K562 (cell line): ENCODE data around the gene CDK4. TPM values are rescaled to one million over a fixed set of nuclear protein-coding genes. Genes with fewer than 3 reads are reported as not detected.

Experiments
- BRD4 ChIP-seq: fragments of 200-600 bp; sonication (generic); IDR thresholded peaks from 2 replicates; pipeline ENCODE4 v1.6.1; 2017; ENCODE audit warnings: inconsistent platforms
- CEBPB ChIP-seq: fragments of 450-650 bp; IDR thresholded peaks from 2 replicates; pipeline ENCODE4 v1.6.1; 2016; ENCODE audit warnings: missing genetic modification characterization, missing compliant biosample characterization
- COPS2 ChIP-seq: fragments of 450-650 bp; conservative IDR thresholded peaks from 2 replicates; pipeline ENCODE4 v1.6.1; 2016; ENCODE audit warnings: mild to moderate bottlenecking, moderate library complexity
- ESRRB ChIP-seq: fragments of 250-450 bp; sonication (Bioruptor Pico); IDR thresholded peaks from 2 replicates; pipeline ENCODE4 v1.5.0; 2020; ENCODE audit warnings: mild to moderate bottlenecking, moderate library complexity, borderline replicate concordance
- HDAC3 ChIP-seq: fragments of 450-650 bp; IDR thresholded peaks from 2 replicates; pipeline ENCODE4 v1.6.1; 2018; ENCODE audit warnings: borderline replicate concordance, mild to moderate bottlenecking, moderate library complexity; ENCODE audit not compliant: partially characterized antibody
- HDAC8 ChIP-seq: fragments of 450-650 bp; IDR thresholded peaks from 2 replicates; pipeline ENCODE4 v1.6.1; 2016; ENCODE audit warnings: mild to moderate bottlenecking, missing genetic modification characterization, moderate library complexity, missing compliant biosample characterization
- KAT2B ChIP-seq: IDR thresholded peaks from one replicate; pipeline ENCODE4 v1.6.1; 2012; ENCODE audit warnings: low read depth, mild to moderate bottlenecking, control low read depth, inconsistent platforms, low read length, moderate library complexity
- NONO ChIP-seq, 2 experiments: fragments of 200-400 bp in 1 of 2; fragments of 450-650 bp in 1 of 2; formaldehyde crosslinking in 1 of 2; IDR thresholded peaks; 2 replicates each; pipeline ENCODE4 v1.6.1; 2017; ENCODE audit warnings: low read depth in 2 of 2, mild to moderate bottlenecking in 2 of 2, moderate library complexity in 2 of 2, low read length in 1 of 2
- POU5F1 ChIP-seq: fragments of 150-350 bp; IDR thresholded peaks from 2 replicates; pipeline ENCODE4 v1.6.1; 2014; ENCODE audit warnings: borderline replicate concordance, low read length, low read depth, mild to moderate bottlenecking; ENCODE audit not compliant: partially characterized antibody
- PTBP1 ChIP-seq: fragments of 200-400 bp; formaldehyde crosslinking; IDR thresholded peaks from 2 replicates; pipeline ENCODE4 v1.6.1; 2017; ENCODE audit warnings: low read depth, low read length
- RCOR1 ChIP-seq, 2 experiments: IDR thresholded peaks; 2 replicates each; pipeline ENCODE4 v1.6.1; 2012; ENCODE audit warnings: low read depth in 2 of 2, low read length in 2 of 2, borderline replicate concordance in 1 of 2, improper control_type of control experiment in 1 of 2
- RFX7 ChIP-seq: fragments of 250-450 bp; sonication (Bioruptor Pico); IDR thresholded peaks from 2 replicates; pipeline ENCODE4 v1.5.1; 2021; ENCODE audit warnings: mild to moderate bottlenecking
- SMARCE1 ChIP-seq: fragments of 450-650 bp; IDR thresholded peaks from 2 replicates; pipeline ENCODE4 v1.7.1; 2016; ENCODE audit warnings: mild to moderate bottlenecking
- SNIP1 ChIP-seq: fragments of 450-650 bp; IDR thresholded peaks from 2 replicates; pipeline ENCODE4 v1.7.1; 2017; ENCODE audit warnings: low read depth, mild to moderate bottlenecking
- STAT5B ChIP-seq: fragments of 250-450 bp; sonication (Bioruptor Pico); IDR thresholded peaks from 2 replicates; pipeline ENCODE4 v1.8.0; 2021; ENCODE audit warnings: mild to moderate bottlenecking, inconsistent platforms
- TRIM28 ChIP-seq: fragments of 450-650 bp; IDR thresholded peaks from 2 replicates; pipeline ENCODE4 v1.6.1; 2017
- ZBTB7A ChIP-seq: IDR thresholded peaks from 2 replicates; pipeline ENCODE4 v1.6.1; 2011; ENCODE audit warnings: low read depth, mild to moderate bottlenecking, low read length, moderate library complexity, borderline replicate concordance; ENCODE audit not compliant: control insufficient read depth
- ZNF717 ChIP-seq: fragments of 250-450 bp; sonication (Bioruptor Pico); IDR thresholded peaks from 2 replicates; pipeline ENCODE4 v1.5.0; 2021
- ZNF79 ChIP-seq: fragments of 250-450 bp; sonication (Bioruptor Pico); IDR thresholded peaks from 2 replicates; pipeline ENCODE4 v1.4.0; 2020; ENCODE audit warnings: low read depth, mild to moderate bottlenecking, moderate library complexity
- ZZZ3 ChIP-seq: fragments of 450-650 bp; IDR thresholded peaks from 2 replicates; pipeline ENCODE4 v1.6.1; 2016; ENCODE audit warnings: antibody characterized with exemption, mild to moderate bottlenecking, moderate library complexity
- polyA plus RNA-seq, 8 experiments: library from polyadenylated mRNA; depleted of rRNA in 4 of 8; stranded (reverse) in 5 of 8; unstranded in 3 of 8; fragments of >200 nt; fragmentation: Nextera tagmentation in 2 of 8; fragmentation: Illumina TruSeq in 1 of 8; extraction: Ambion mirVana in 2 of 8; extraction: Trizol in 1 of 8; gene quantifications; 2 replicates each; pipeline versions ENCODE4 v1.2.1 to v1.2.3, GENCODE V29; 2011 to 2014; ENCODE audit warnings: inconsistent platforms in 1 of 8, missing spikeins in 1 of 8
- total RNA-seq, 7 experiments: library from RNA; depleted of rRNA in 6 of 7; stranded (reverse); fragments of >200 nt in 6 of 7; fragmentation: Illumina TruSeq in 2 of 7; extraction: Trizol in 2 of 7; gene quantifications; 2 replicates each; pipeline versions ENCODE4 v1.2.1 to v1.2.3, GENCODE V29; 2011 to 2021; ENCODE audit warnings: low replicate concordance in 1 of 7
- TF ChIP-seq, protein P1 (sequence below): sonication (generic); formaldehyde crosslinking; IDR thresholded peaks from 2 replicates; pipeline ENCODE4 v1.8.1; 2023; ENCODE audit warnings: mild to moderate bottlenecking, missing genetic modification reagents
- TF ChIP-seq, protein P2 (sequence below): sonication (generic); formaldehyde crosslinking; IDR thresholded peaks from 2 replicates; pipeline ENCODE4 v1.8.0; 2023; ENCODE audit warnings: mild to moderate bottlenecking, missing genetic modification reagents
- TF ChIP-seq, protein P3 (sequence below): fragments of 450-650 bp; IDR thresholded peaks from 2 replicates; pipeline ENCODE4 v1.6.1; 2017; ENCODE audit warnings: antibody characterized with exemption

The CDK4 gene
- total and polyA plus RNA-seq, 9 of the 15 experiments (the other 6 are each of a cell fraction or from before 2014, with no cell fraction given) = 37.8 to 436 (median 238) TPM

DNA sequence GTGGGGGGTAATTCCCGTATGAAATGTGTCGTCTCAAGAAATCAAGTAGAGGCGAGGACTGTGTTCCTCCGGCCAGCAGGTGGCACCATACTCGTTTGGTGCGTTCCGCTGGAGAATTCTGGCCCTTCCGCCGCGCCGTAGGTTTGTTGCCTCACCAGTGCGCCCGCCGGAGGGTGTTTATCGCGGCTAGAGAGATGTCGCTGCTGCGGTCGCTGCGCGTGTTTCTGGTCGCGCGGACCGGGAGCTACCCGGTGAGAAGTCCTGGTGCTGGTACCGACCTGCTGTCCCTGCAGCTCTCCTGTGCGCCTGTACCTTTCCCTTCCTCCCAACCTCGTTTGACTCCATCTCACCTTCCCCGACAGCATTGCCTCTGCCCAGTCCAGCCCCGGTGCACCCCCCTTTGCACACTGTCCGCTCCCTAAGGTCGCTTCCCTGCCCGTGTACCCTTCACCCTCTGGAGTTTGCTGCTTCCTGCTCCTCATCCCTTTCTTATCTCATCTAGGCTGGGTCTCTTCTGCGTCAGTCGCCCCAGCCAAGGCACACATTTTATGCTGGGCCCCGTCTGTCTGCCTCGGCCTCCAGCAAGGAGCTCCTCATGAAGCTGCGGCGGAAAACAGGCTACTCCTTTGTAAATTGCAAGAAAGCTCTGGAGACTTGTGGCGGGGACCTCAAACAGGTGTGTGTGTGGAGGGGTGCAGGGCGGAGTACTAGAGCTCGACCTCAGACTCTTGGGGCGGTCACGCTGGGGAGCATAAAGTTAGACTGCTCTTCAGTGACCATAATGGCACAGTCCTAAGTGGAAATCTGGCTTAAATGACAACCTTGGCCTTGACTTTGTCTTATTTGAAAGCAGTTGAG is 30.7 kb upstream of the CDK4 start, which contains the start of gene TSFM (continued):
- TF ChIP-seq CEBPB (tag) (peak; percentile 96), RCOR1 (IDR thresholded peaks at IDR 0.05; ENCODE audit: borderline replicate concordance in 1 of 2, low read depth in 2 of 2, low read length in 2 of 2) (peak in 1 of 2 experiments; percentile 60; a peak in 1 of 4 replicates), COPS2 (no peak), SMARCE1 (no peak), ZZZ3 (peak; percentile 86), ZNF717 (CRISPR knock-in tag) (no peak), HDAC8 (tag) (0 out of 2 replicates have a peak, but pooled peaks have one; percentile 28), STAT5B (CRISPR knock-in tag) (no peak), ZBTB7A (no peak), SNIP1 (0 out of 2 replicates have a peak, but pooled peaks have one; percentile 56), PTBP1 (0 out of 2 replicates have a peak, but pooled peaks have one; percentile 40), ESRRB (CRISPR knock-in tag) (no peak), RFX7 (CRISPR knock-in tag) (no peak), ZNF79 (CRISPR knock-in tag) (no peak), TRIM28 (0 out of 2 replicates have a peak, but pooled peaks have one; percentile 54), BRD4 (peak; percentile 47; the same call in 1 of the 2 replicates), KAT2B (no peak), NONO (IDR thresholded peaks at IDR 0.05; ENCODE audit: low read depth in 2 of 2, low read length in 1 of 2) (peak in 1 of 2 experiments; percentile 90; a peak in 2 of 4 replicates), HDAC3 (no peak), POU5F1 (peak; percentile 97)
- TF ChIP-seq, protein P1, sequence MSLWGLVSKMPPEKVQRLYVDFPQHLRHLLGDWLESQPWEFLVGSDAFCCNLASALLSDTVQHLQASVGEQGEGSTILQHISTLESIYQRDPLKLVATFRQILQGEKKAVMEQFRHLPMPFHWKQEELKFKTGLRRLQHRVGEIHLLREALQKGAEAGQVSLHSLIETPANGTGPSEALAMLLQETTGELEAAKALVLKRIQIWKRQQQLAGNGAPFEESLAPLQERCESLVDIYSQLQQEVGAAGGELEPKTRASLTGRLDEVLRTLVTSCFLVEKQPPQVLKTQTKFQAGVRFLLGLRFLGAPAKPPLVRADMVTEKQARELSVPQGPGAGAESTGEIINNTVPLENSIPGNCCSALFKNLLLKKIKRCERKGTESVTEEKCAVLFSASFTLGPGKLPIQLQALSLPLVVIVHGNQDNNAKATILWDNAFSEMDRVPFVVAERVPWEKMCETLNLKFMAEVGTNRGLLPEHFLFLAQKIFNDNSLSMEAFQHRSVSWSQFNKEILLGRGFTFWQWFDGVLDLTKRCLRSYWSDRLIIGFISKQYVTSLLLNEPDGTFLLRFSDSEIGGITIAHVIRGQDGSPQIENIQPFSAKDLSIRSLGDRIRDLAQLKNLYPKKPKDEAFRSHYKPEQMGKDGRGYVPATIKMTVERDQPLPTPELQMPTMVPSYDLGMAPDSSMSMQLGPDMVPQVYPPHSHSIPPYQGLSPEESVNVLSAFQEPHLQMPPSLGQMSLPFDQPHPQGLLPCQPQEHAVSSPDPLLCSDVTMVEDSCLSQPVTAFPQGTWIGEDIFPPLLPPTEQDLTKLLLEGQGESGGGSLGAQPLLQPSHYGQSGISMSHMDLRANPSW (CRISPR knock-in tag) = no peak
- TF ChIP-seq, protein P2, sequence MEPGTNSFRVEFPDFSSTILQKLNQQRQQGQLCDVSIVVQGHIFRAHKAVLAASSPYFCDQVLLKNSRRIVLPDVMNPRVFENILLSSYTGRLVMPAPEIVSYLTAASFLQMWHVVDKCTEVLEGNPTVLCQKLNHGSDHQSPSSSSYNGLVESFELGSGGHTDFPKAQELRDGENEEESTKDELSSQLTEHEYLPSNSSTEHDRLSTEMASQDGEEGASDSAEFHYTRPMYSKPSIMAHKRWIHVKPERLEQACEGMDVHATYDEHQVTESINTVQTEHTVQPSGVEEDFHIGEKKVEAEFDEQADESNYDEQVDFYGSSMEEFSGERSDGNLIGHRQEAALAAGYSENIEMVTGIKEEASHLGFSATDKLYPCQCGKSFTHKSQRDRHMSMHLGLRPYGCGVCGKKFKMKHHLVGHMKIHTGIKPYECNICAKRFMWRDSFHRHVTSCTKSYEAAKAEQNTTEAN (CRISPR knock-in tag) = peak; percentile 88; the same call in 1 of the 2 replicates
- TF ChIP-seq, protein P3, sequence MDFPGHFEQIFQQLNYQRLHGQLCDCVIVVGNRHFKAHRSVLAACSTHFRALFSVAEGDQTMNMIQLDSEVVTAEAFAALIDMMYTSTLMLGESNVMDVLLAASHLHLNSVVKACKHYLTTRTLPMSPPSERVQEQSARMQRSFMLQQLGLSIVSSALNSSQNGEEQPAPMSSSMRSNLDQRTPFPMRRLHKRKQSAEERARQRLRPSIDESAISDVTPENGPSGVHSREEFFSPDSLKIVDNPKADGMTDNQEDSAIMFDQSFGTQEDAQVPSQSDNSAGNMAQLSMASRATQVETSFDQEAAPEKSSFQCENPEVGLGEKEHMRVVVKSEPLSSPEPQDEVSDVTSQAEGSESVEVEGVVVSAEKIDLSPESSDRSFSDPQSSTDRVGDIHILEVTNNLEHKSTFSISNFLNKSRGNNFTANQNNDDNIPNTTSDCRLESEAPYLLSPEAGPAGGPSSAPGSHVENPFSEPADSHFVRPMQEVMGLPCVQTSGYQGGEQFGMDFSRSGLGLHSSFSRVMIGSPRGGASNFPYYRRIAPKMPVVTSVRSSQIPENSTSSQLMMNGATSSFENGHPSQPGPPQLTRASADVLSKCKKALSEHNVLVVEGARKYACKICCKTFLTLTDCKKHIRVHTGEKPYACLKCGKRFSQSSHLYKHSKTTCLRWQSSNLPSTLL = no peak
